ENCODE data around the gene SPECC1. TPM values are rescaled to one million over a fixed set of nuclear protein-coding genes. Genes with fewer than 3 reads are reported as not detected.
"Not testable (repeated sequence)": the region's sequence is repeated elsewhere in the genome, so short reads cannot be mapped to it uniquely, and the experiment has no call there.

The SPECC1 gene
- total RNA-seq, 1 donor from 2014 or later: 25.8 TPM

GRCh38 chr17:20300436-20300934, 291.3 kb downstream of the SPECC1 start:
- peak; percentile 51 for DNase-seq (ENCODE audit: low spot score)

GRCh38 chr17:20302246-20302917, 293.2 kb downstream of the SPECC1 start:
- DNase-seq (ENCODE audit: low spot score): peak; percentile 81

- DNase-seq (ENCODE audit: low spot score): no peak
Measured at GRCh38 chr17:20304961-20305360, 295.8 kb downstream of the SPECC1 start.

- DNase-seq (ENCODE audit: low spot score): no peak
Measured at GRCh38 chr17:20306924-20307323, 297.8 kb downstream of the SPECC1 start.

- DNase-seq (ENCODE audit: low spot score): no peak
Measured at GRCh38 chr17:20307326-20307910, 298.3 kb downstream of the SPECC1 start.

GRCh38 chr17:20310481-20310880, 301.3 kb downstream of the SPECC1 start:
- DNase-seq (ENCODE audit: low spot score): no peak

- DNase-seq (ENCODE audit: low spot score): no peak
Measured at GRCh38 chr17:20313306-20313705, 304.1 kb downstream of the SPECC1 start.

- no peak for DNase-seq (ENCODE audit: low spot score)
Measured at GRCh38 chr17:20313891-20314290, 304.7 kb downstream of the SPECC1 start.

GRCh38 chr17:20314834-20315233, 305.7 kb downstream of the SPECC1 start:
- no peak for DNase-seq (ENCODE audit: low spot score)

- DNase-seq (ENCODE audit: low spot score): no peak
Measured at GRCh38 chr17:20315311-20315710, 306.2 kb downstream of the SPECC1 start.

GRCh38 chr17:20315821-20316220, 306.7 kb downstream of the SPECC1 start:
- DNase-seq (ENCODE audit: low spot score): no peak

- not testable (repeated sequence) for DNase-seq (ENCODE audit: low spot score)
Measured at GRCh38 chr17:20320535-20321229, 311.5 kb downstream of the SPECC1 start.

GRCh38 chr17:20321357-20321756, 312.2 kb downstream of the SPECC1 start:
- DNase-seq (ENCODE audit: low spot score): not testable (repeated sequence)

GRCh38 chr17:20327739-20328138, 318.6 kb downstream of the SPECC1 start:
- not testable (repeated sequence) for DNase-seq (ENCODE audit: low spot score)

GRCh38 chr17:20351405-20351804, 342.2 kb downstream of the SPECC1 start:
- DNase-seq (ENCODE audit: low spot score): not testable (repeated sequence)

GRCh38 chr17:20352567-20352966, 343.4 kb downstream of the SPECC1 start:
- not testable (repeated sequence) for DNase-seq (ENCODE audit: low spot score)

- DNase-seq (ENCODE audit: low spot score): not testable (repeated sequence)
Measured at GRCh38 chr17:20363846-20364245, 354.7 kb downstream of the SPECC1 start.

Other genes starting within 250 kb of the SPECC1 start
- 31.7 TPM for gene ULK2, start 141.4 kb upstream of the SPECC1 start, total RNA-seq
- 29.5 TPM for gene AKAP10, start 31.5 kb upstream of the SPECC1 start, total RNA-seq

Data from mesenteric fat pad (tissue), 1 donor.